ENCODE measurements around the gene FOXP1. TPM values are rescaled to one million over a fixed set of nuclear protein-coding genes. Genes with fewer than 3 reads are reported as not detected.

Gene FOXP1
- total and polyA plus RNA-seq, 3 experiments from 2014 or later = 142 to 185 (median 147) TPM

DNA sequence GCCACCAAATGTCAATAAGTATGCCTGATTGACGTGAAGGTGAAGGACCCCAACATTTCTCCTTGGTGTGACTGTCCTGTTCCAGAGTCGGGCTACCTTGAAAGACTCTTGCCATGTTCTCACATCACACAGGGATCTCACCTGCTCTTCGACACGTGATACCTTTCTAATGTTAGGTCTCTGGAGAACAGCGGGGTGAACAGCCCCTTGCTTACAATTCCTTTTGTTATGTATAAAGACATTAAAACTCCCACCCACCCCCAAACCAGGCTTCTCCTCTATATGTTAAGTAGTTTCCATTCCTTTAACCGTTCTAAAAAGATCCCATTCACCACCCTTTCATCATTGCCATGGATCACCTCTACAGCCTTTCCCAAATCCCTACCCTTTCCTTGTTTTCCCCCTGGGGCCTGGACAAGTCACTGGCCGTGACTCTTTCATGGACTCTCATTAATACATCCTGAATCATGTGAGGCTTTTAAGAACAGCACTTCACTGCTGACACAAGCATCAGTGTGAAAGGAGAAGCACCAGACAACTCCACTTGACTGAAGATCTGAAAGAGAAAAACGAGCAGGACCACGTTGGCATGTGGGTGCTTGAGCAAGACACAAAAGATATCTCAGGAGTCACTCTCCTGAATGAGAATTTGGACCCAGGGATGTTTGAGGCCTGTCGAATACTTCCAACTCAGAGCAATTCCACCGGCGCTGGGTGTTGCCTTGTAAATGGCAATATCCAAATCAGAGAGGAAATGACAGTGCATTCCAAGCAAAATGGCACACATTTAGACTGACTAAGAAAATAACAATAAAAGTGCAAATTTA lies 115.0 kb downstream of the FOXP1 start:
- no peaks in the 10 kb centered on the region for H3K9me3 Mint-ChIP-seq
- peak overlapping the region in 7 of 8 donors; percentile 34 to 85 (median 58) for H3K27ac Mint-ChIP-seq
- Histone ChIP-seq H3K9me3 (ENCODE audit: low read length) (no peaks in the 10 kb centered on the region), H3K27ac (ENCODE audit: low read depth, low read length) (no peak overlapping the region), H3K36me3 (ENCODE audit: insufficient read depth, low read length) (peaks cover 7% of the 10 kb centered on the region), H3K4me3 (ENCODE audit: low read length) (no peak overlapping the region), H3K27me3 (ENCODE audit: insufficient read depth, low read length, poor library complexity, severe bottlenecking) (no peaks in the 10 kb centered on the region), H3K4me1 (ENCODE audit: insufficient read depth, low read length) (peaks cover 18% of the 10 kb centered on the region)
- H3K4me1 Mint-ChIP-seq = peaks cover 46 to 91% (median 80%) of the 10 kb centered on the region in 3 donors
- peaks cover 19 to 63% (median 35%) of the 10 kb centered on the region in 3 donors for H3K36me3 Mint-ChIP-seq
- CTCF ChIA-PET = interaction anchor here (1.1 kb wide), 1 partner anchor 47 kb away, joined by 3 read pairs; no protein-coding TSS in a partner anchor
- DNase-seq = no peak
- H3K4me3 Mint-ChIP-seq = peak overlapping the region in 1 of 7 donors; percentile 34
- H3K27me3 Mint-ChIP-seq = no peaks in the 10 kb centered on the region
- POLR2A ChIA-PET = no interaction called here

DNA sequence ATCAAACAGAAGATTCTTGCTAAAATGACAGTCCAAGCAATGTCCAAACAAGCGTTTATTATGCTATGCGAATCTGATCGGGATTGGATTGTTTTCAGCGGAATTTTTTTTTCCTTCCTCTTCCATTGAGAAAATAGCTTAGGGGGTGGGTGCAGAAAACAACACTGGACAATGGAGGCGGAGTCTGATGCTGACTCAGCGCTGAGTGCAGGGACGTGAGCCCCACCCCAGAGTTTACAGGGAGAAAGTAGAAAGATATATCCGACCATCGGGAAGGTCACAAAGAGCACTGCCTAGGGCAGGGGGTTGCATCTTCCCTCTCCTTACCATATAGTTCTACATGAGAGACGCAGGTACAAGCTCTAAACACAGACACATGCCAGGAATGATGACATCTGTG lies 117.0 kb downstream of the FOXP1 start:
- Histone ChIP-seq H3K27me3 (ENCODE audit: insufficient read depth, low read length, poor library complexity, severe bottlenecking) (no peaks in the 10 kb centered on the region), H3K4me1 (ENCODE audit: insufficient read depth, low read length) (peaks cover 21% of the 10 kb centered on the region), H3K36me3 (ENCODE audit: insufficient read depth, low read length) (peaks cover 7% of the 10 kb centered on the region), H3K27ac (ENCODE audit: low read depth, low read length) (no peak overlapping the region), H3K9me3 (ENCODE audit: low read length) (no peaks in the 10 kb centered on the region), H3K4me3 (ENCODE audit: low read length) (no peak overlapping the region)
- ChIA-PET CTCF (interaction anchor here (1.4 to 1.5 kb wide), 2 partner anchors 13 to 45 kb away, joined by 3 to 4 read pairs; no protein-coding TSS in a partner anchor), POLR2A (no interaction called here)
- H3K4me3 Mint-ChIP-seq = no peak overlapping the region
- DNase-seq = no peak
- no peaks in the 10 kb centered on the region for H3K27me3 Mint-ChIP-seq
- H3K27ac Mint-ChIP-seq = peak overlapping the region in 1 of 8 donors; percentile 56
- peaks cover 21 to 60% (median 45%) of the 10 kb centered on the region in 3 donors for H3K36me3 Mint-ChIP-seq
- no peaks in the 10 kb centered on the region for H3K9me3 Mint-ChIP-seq
- peaks cover 46 to 86% (median 71%) of the 10 kb centered on the region in 3 donors for H3K4me1 Mint-ChIP-seq

DNA sequence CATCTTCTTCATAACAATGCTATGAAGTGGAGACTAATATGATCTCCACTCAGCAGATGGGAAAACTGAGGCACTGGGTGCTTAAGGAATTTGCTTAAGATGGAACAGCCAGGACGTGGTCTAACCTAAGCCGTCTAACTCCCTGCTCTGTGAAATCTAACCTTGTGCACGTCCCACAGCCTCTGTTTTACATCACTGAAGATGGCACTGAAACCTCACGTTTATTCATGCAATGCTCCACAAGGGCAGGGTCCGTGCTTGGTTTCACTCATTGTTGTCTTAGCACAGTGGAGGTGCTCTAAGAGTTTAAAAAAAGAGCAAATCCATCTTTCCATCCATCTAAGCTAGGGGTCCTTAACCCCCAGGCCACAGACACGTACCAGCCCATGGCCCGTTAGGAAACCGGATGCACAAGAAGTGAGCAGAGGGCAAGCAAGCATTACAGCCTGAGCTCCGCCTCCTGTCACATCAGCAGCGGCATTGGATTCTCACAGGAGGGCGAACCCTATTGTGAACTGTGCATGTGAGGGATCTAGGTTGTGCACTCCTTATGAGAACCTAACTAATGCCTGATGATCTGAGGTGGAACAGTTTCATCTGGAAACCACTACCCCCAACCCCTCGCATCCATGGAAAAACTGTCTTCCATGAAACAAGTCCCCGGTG lies 118.0 kb downstream of the FOXP1 start:
- H3K36me3 ChIP-seq (ENCODE audit: insufficient read depth, low read length) = peaks cover 7% of the 10 kb centered on the region
- no peaks in the 10 kb centered on the region for H3K27me3 ChIP-seq (ENCODE audit: insufficient read depth, low read length, poor library complexity, severe bottlenecking)
- peak overlapping the region in 4 of 8 donors; percentile 5 to 77 (median 65) for H3K27ac Mint-ChIP-seq
- no peak overlapping the region for H3K27ac ChIP-seq (ENCODE audit: low read depth, low read length)
- no peak overlapping the region for H3K4me3 Mint-ChIP-seq
- peaks cover 53 to 86% (median 73%) of the 10 kb centered on the region in 3 donors for H3K4me1 Mint-ChIP-seq
- no peaks in the 10 kb centered on the region for H3K9me3 Mint-ChIP-seq
- H3K36me3 Mint-ChIP-seq = peaks cover 29 to 67% (median 53%) of the 10 kb centered on the region in 3 donors
- peaks cover 28% of the 10 kb centered on the region for H3K4me1 ChIP-seq (ENCODE audit: insufficient read depth, low read length)
- CTCF ChIA-PET = interaction anchor here (1.4 to 1.5 kb wide), 3 partner anchors 14 to 46 kb away, joined by 3 to 4 read pairs (median 3); no protein-coding TSS in a partner anchor
- no peaks in the 10 kb centered on the region for H3K9me3 ChIP-seq (ENCODE audit: low read length)
- H3K27me3 Mint-ChIP-seq = no peaks in the 10 kb centered on the region
- no peak overlapping the region for H3K4me3 ChIP-seq (ENCODE audit: low read length)
- DNase-seq = no peak
- POLR2A ChIA-PET = no interaction called here

DNA sequence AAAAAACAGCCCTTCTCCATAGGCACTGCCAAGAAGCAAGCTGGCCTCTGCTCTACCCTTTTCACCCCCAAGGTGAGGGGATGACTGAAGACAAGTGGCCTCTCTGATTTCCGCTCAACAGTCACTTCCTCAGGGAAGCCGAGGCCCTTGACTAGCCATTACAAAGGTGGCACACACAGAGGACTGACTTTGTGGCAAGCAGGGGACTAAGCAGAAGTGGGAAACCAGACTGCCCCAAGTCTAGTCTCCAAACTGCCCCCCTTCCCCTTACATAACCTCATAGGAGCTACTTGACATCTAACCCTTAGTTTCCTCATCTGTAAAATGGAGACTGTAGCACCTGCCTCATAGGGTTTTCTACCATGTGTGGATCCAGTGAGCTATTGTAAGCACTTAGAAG lies 118.9 kb downstream of the FOXP1 start:
- Histone ChIP-seq H3K4me3 (ENCODE audit: low read length) (no peak overlapping the region), H3K27ac (ENCODE audit: low read depth, low read length) (no peak overlapping the region), H3K9me3 (ENCODE audit: low read length) (no peaks in the 10 kb centered on the region), H3K4me1 (ENCODE audit: insufficient read depth, low read length) (peaks cover 27% of the 10 kb centered on the region), H3K27me3 (ENCODE audit: insufficient read depth, low read length, poor library complexity, severe bottlenecking) (no peaks in the 10 kb centered on the region), H3K36me3 (ENCODE audit: insufficient read depth, low read length) (peaks cover 7% of the 10 kb centered on the region)
- H3K9me3 Mint-ChIP-seq = no peaks in the 10 kb centered on the region
- peaks cover 32 to 71% (median 53%) of the 10 kb centered on the region in 3 donors for H3K36me3 Mint-ChIP-seq
- CTCF ChIA-PET = interaction anchor here (0.7 to 1.4 kb wide), 2 partner anchors 17 to 278 kb away, joined by 3 read pairs; no protein-coding TSS in a partner anchor
- no peaks in the 10 kb centered on the region for H3K27me3 Mint-ChIP-seq
- H3K4me3 Mint-ChIP-seq = no peak overlapping the region
- H3K27ac Mint-ChIP-seq = peak overlapping the region in 3 of 8 donors; percentile 17 to 43 (median 31)
- peaks cover 50 to 82% (median 70%) of the 10 kb centered on the region in 3 donors for H3K4me1 Mint-ChIP-seq
- POLR2A ChIA-PET = no interaction called here
- DNase-seq = no peak

DNA sequence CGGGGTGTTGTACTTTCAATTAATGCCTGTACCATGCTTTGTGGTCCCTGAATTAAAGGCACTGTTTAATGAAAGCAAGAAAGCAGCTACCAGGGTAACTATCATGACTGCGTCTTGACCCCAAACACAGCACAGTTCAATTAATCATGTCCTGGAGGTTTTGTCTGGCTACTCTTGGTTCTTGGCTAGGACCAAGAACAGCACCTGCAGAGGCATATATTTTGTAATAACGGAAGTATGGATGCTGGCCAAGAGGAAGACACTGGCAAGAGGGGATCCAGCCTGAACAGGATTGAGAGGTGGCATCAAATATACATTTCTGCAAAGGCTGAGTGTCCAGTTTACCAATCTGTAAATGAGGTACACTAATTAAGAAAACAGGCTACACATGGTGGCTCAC lies 119.9 kb downstream of the FOXP1 start:
- Mint-ChIP-seq H3K27me3 (no peaks in the 10 kb centered on the region), H3K9me3 (no peaks in the 10 kb centered on the region), H3K4me3 (no peak overlapping the region), H3K36me3 (peaks cover 33 to 63% (median 47%) of the 10 kb centered on the region in 3 donors), H3K4me1 (peaks cover 44 to 82% (median 70%) of the 10 kb centered on the region in 3 donors), H3K27ac (peak overlapping the region in 5 of 8 donors; percentile 17 to 70 (median 38))
- Histone ChIP-seq H3K27ac (ENCODE audit: low read depth, low read length) (no peak overlapping the region), H3K4me1 (ENCODE audit: insufficient read depth, low read length) (peaks cover 28% of the 10 kb centered on the region), H3K9me3 (ENCODE audit: low read length) (no peaks in the 10 kb centered on the region), H3K27me3 (ENCODE audit: insufficient read depth, low read length, poor library complexity, severe bottlenecking) (no peaks in the 10 kb centered on the region), H3K4me3 (ENCODE audit: low read length) (no peak overlapping the region), H3K36me3 (ENCODE audit: insufficient read depth, low read length) (peaks cover 7% of the 10 kb centered on the region)
- CTCF ChIA-PET = interaction anchor here (1.4 kb wide), 1 partner anchor 32 kb away, joined by 3 read pairs; no protein-coding TSS in a partner anchor
- POLR2A ChIA-PET = interaction anchor here (0.6 to 0.7 kb wide), 2 partner anchors 34 to 106 kb away, joined by 3 to 6 read pairs; no protein-coding TSS in a partner anchor
- no peak for DNase-seq

DNA sequence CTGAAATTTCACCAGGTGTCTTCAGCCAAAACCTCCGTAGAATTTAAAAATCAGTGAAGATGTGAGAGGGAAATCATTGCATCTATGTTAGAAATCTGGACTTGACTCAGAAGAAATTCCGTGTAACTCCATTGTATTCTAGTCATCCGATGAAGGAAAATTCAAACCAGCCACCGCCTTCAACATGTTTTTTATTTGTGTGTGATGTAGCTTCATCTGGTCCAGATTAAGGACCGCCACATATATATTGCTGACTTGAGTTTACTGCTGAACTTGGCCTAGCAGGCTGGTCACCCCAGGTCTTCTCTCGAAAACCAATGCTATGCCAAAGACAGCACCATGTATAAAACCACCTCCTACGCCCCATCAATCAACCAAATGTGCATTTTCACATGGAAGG lies 120.9 kb downstream of the FOXP1 start:
- Mint-ChIP-seq H3K4me3 (peak overlapping the region in 1 of 7 donors; percentile 34), H3K27me3 (no peaks in the 10 kb centered on the region), H3K9me3 (no peaks in the 10 kb centered on the region), H3K27ac (peak overlapping the region in 3 of 8 donors; percentile 1 to 54 (median 33)), H3K4me1 (peaks cover 48 to 83% (median 73%) of the 10 kb centered on the region in 3 donors), H3K36me3 (peaks cover 29 to 53% (median 41%) of the 10 kb centered on the region in 3 donors)
- no peaks in the 10 kb centered on the region for H3K27me3 ChIP-seq (ENCODE audit: insufficient read depth, low read length, poor library complexity, severe bottlenecking)
- H3K27ac ChIP-seq (ENCODE audit: low read depth, low read length) = no peak overlapping the region
- H3K36me3 ChIP-seq (ENCODE audit: insufficient read depth, low read length) = peaks cover 7% of the 10 kb centered on the region
- ChIA-PET POLR2A (interaction anchor here (0.6 kb wide), 1 partner anchor 12 kb away, joined by 3 read pairs; no protein-coding TSS in a partner anchor), CTCF (interaction anchor here (0.6 to 1.4 kb wide), 3 partner anchors 17 to 751 kb away, joined by 3 read pairs; no protein-coding TSS in a partner anchor)
- peaks cover 29% of the 10 kb centered on the region for H3K4me1 ChIP-seq (ENCODE audit: insufficient read depth, low read length)
- H3K4me3 ChIP-seq (ENCODE audit: low read length) = no peak overlapping the region
- no peaks in the 10 kb centered on the region for H3K9me3 ChIP-seq (ENCODE audit: low read length)
- DNase-seq = no peak

DNA sequence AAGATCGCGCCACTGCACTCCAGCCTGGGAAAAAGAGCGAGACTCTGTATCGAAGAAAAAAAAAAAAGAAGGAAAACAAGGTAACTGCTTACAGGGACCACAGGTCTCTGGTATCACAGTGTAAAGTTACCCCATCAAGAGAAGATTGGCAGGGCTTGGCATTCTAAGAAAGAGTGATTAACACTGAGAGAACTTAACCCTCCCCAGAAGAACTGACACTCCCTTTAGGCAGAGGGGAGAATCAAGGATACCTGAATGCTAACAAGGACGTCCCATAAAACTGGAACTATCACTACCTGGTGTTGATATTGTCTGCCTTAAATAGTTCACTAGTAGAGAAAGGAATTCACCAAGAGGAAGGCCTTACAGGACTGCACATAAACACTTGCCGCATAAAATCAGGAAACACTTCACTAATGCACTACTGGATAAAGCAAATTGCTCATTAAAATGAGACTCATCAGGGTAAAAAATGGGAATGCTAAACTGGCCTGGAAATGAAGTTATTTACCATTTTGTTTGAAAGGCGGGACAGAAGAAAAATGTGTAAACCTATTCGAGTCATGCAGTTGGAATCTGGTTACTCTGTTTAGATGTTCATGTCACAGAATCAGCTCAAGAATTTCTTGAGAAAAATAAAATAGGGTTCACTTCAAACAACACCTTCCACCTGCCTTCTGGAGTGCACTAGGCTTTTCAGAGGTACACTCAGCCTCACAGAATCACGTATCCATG lies 121.6 kb downstream of the FOXP1 start:
- Histone ChIP-seq H3K4me3 (ENCODE audit: low read length) (no peak overlapping the region), H3K36me3 (ENCODE audit: insufficient read depth, low read length) (peaks cover 5% of the 10 kb centered on the region), H3K4me1 (ENCODE audit: insufficient read depth, low read length) (peaks cover 36% of the 10 kb centered on the region), H3K27ac (ENCODE audit: low read depth, low read length) (no peak overlapping the region), H3K9me3 (ENCODE audit: low read length) (no peaks in the 10 kb centered on the region), H3K27me3 (ENCODE audit: insufficient read depth, low read length, poor library complexity, severe bottlenecking) (no peaks in the 10 kb centered on the region)
- peaks cover 50 to 83% (median 73%) of the 10 kb centered on the region in 3 donors for H3K4me1 Mint-ChIP-seq
- no peaks in the 10 kb centered on the region for H3K9me3 Mint-ChIP-seq
- H3K27ac Mint-ChIP-seq = peak overlapping the region; percentile 1 to 87 (median 36)
- H3K36me3 Mint-ChIP-seq = peaks cover 29 to 47% (median 35%) of the 10 kb centered on the region in 3 donors
- ChIA-PET POLR2A (interaction anchor here (0.6 kb wide), 1 partner anchor 13 kb away, joined by 3 read pairs; no protein-coding TSS in a partner anchor), CTCF (interaction anchor here (0.7 to 1.4 kb wide), 3 partner anchors 11 to 44 kb away, joined by 3 read pairs; no protein-coding TSS in a partner anchor)
- DNase-seq = no peak
- no peaks in the 10 kb centered on the region for H3K27me3 Mint-ChIP-seq
- peak overlapping the region in 1 of 7 donors; percentile 34 for H3K4me3 Mint-ChIP-seq

All from CD8-positive, alpha-beta memory T cell (primary cell).